Endothelial cell of umbilical vein (primary cell): Measurements from ENCODE around the gene MRPL54. TPM values are rescaled to one million over a fixed set of nuclear protein-coding genes. Genes with fewer than 3 reads are reported as not detected.

Experiments used
- BruUV-seq: library from RNA; stranded (reverse); fragments of 400-500 nt; replicated peaks from 2 replicates; lab custom pipeline; 2021; lab: Mats Ljungman, UMichigan
- CTCF ChIA-PET: fragments of 300-600, 350-600 bp; sonication (Branson Sonifier 250); formaldehyde crosslinking; loops from one replicate; lab custom pipeline; 2021; ENCODE audit warnings: antibody characterized with exemption, inconsistent platforms; lab: Charles Lee
- POLR2A ChIA-PET: fragments of 300-600, 350-600 bp; sonication (Branson Sonifier 250); formaldehyde crosslinking; loops from one replicate; lab custom pipeline; 2021; ENCODE audit warnings: antibody characterized with exemption, inconsistent platforms; lab: Charles Lee
- DNase-seq: peaks from one replicate; pipeline ENCODE4 v3.0.0-alpha.2; 2011; ENCODE audit warnings: low read depth, low spot score
- FAIRE-seq: peaks from 2 replicates; lab custom pipeline; 2011; peaks lifted over from hg19 to GRCh38; lab: Jason Lieb, UNC
- H2AFZ ChIP-seq: 2 replicates; pipeline ENCODE4 v1.6.0; 2012; ENCODE audit warnings: low read depth, low read length, control low read depth, inconsistent platforms
- H3K27ac ChIP-seq: 2 replicates; pipeline ENCODE4 v1.5.1; 2011; ENCODE audit warnings: low read depth, mild to moderate bottlenecking, control low read depth, low read length, moderate library complexity; ENCODE audit not compliant: insufficient read depth
- H3K27me3 ChIP-seq, 2 experiments: 2 replicates each; pipeline versions ENCODE4 v1.6.0 to v1.6.1; 2011; ENCODE audit warnings: low read length in 2 of 2, mixed read lengths in 1 of 2; ENCODE audit not compliant: control insufficient read depth in 2 of 2, insufficient read depth in 2 of 2
- H3K36me3 ChIP-seq, 2 experiments: 2 replicates in 1 of 2; 3 replicates in 1 of 2; pipeline ENCODE4 v1.5.1; 2011; ENCODE audit warnings: low read length in 2 of 2, mild to moderate bottlenecking in 1 of 2, moderate library complexity in 1 of 2; ENCODE audit not compliant: control insufficient read depth in 2 of 2, insufficient read depth in 2 of 2; ENCODE audit errors: extremely low read depth in 1 of 2
- H3K4me1 ChIP-seq: 3 replicates; pipeline ENCODE4 v1.5.1; 2011; ENCODE audit warnings: mild to moderate bottlenecking, low read length; ENCODE audit not compliant: control insufficient read depth, insufficient read depth; ENCODE audit errors: extremely low read depth
- H3K4me2 ChIP-seq: 2 replicates; pipeline ENCODE4 v1.6.1; 2011; ENCODE audit warnings: low read length, control low read depth, mixed read lengths; ENCODE audit not compliant: insufficient read depth
- H3K4me3 ChIP-seq, 3 experiments: fragments of 200-600 bp in 1 of 3; sonication (generic), shearing (Covaris generic) in 1 of 3; replicated peaks in 1 of 3; 2 replicates each; pipeline ENCODE4 v1.5.1; 2011 to 2016; ENCODE audit warnings: control low read depth in 3 of 3, low read length in 3 of 3, mild to moderate bottlenecking in 2 of 3, inconsistent platforms in 1 of 3, low read depth in 1 of 3, moderate library complexity in 1 of 3; ENCODE audit not compliant: insufficient read depth in 1 of 3
- H3K79me2 ChIP-seq: 2 replicates; pipeline ENCODE4 v1.6.0; 2012; ENCODE audit warnings: low read length, inconsistent platforms; ENCODE audit not compliant: control insufficient read depth, insufficient read depth
- H3K9ac ChIP-seq: replicated peaks from 2 replicates; pipeline ENCODE3; 2011; ENCODE audit warnings: low read length, control low read depth; ENCODE audit not compliant: insufficient read depth; ENCODE audit errors: extremely low read depth
- H3K9me1 ChIP-seq: replicated peaks from 3 replicates; pipeline ENCODE4 v1.6.0; 2011; ENCODE audit warnings: mild to moderate bottlenecking, low read length; ENCODE audit not compliant: control insufficient read depth, insufficient read depth; ENCODE audit errors: extremely low read depth
- H3K9me3 ChIP-seq: replicated peaks from 2 replicates; pipeline ENCODE4 v1.5.1; 2012; ENCODE audit warnings: low read length, inconsistent platforms; ENCODE audit not compliant: control insufficient read depth, insufficient read depth
- H4K20me1 ChIP-seq: replicated peaks from 2 replicates; pipeline ENCODE3; 2011; ENCODE audit warnings: mild to moderate bottlenecking, low read length; ENCODE audit not compliant: control insufficient read depth, insufficient read depth; ENCODE audit errors: extremely low read depth
- CTCF ChIP-seq, 2 donors: IDR thresholded peaks; 1 replicate in 1 of 2; 2 replicates in 1 of 2; pipeline ENCODE4 v1.5.1; 2011; ENCODE audit warnings: low read length in 2 of 2, mild to moderate bottlenecking in 2 of 2, moderate library complexity in 2 of 2, control low read depth in 1 of 2, inconsistent platforms in 1 of 2, low read depth in 1 of 2; ENCODE audit not compliant: insufficient read depth in 1 of 2; ENCODE audit errors: extremely low read depth in 1 of 2
- EZH2 ChIP-seq: IDR thresholded peaks from 2 replicates; pipeline ENCODE4 v1.6.1; 2012; ENCODE audit warnings: borderline replicate concordance, low read depth, mild to moderate bottlenecking, moderate library complexity, low read length, inconsistent platforms; ENCODE audit not compliant: severe bottlenecking
- FOS ChIP-seq: IDR thresholded peaks from 2 replicates; pipeline ENCODE4 v1.6.1; 2011; ENCODE audit warnings: mild to moderate bottlenecking, low read length, moderate library complexity, borderline replicate concordance; ENCODE audit not compliant: insufficient read depth
- GATA2 ChIP-seq: IDR thresholded peaks from 2 replicates; pipeline ENCODE4 v1.7.0; 2011; ENCODE audit warnings: low read depth, mild to moderate bottlenecking, moderate library complexity, mixed read lengths, low read length; ENCODE audit not compliant: insufficient read length, insufficient read depth
- JUN ChIP-seq: IDR thresholded peaks from 2 replicates; pipeline ENCODE4 v1.6.1; 2011; ENCODE audit warnings: borderline replicate concordance, low read depth; ENCODE audit not compliant: insufficient read length, insufficient read depth
- MAX ChIP-seq: IDR thresholded peaks from 2 replicates; pipeline ENCODE4 v1.6.1; 2011; ENCODE audit not compliant: insufficient read depth, insufficient read length
- MYC ChIP-seq: IDR thresholded peaks from one replicate; pipeline ENCODE4 v1.6.1; 2011; ENCODE audit warnings: mild to moderate bottlenecking, low read depth, low read length
- POLR2A ChIP-seq: IDR thresholded peaks from 2 replicates; pipeline ENCODE4 v1.6.1; 2012; ENCODE audit warnings: low read depth, mild to moderate bottlenecking, control low read depth, low read length
- POLR2AphosphoS5 ChIP-seq: IDR thresholded peaks from 2 replicates; pipeline ENCODE4 v1.6.1; 2012; ENCODE audit warnings: low read depth, mild to moderate bottlenecking, control low read depth, low read length, moderate library complexity; ENCODE audit not compliant: insufficient read depth
- dilution Hi-C: fragments of 300-500 bp; cut with MboI; formaldehyde crosslinking; loops from one replicate; pipeline ENCODE4 v1.15.0; 2019; ENCODE audit warnings: low sequenced_read_pairs; ENCODE audit not compliant: extremely low pct_ligation_motif_present
- intact Hi-C: fragments of 100-400 bp; cut with micrococcal nuclease; formaldehyde crosslinking; loops from one replicate; pipeline ENCODE4 v1.10.0; 2022
- polyA plus RNA-seq, 4 experiments: library from polyadenylated mRNA; depleted of rRNA in 3 of 4; stranded (reverse) in 3 of 4; unstranded in 1 of 4; fragments of >200 nt; gene quantifications; 2 replicates each; pipeline versions ENCODE4 v1.2.1 to v1.2.3, GENCODE V29; 2011 to 2012; ENCODE audit warnings: missing spikeins in 1 of 4
- total RNA-seq: library from RNA; stranded (reverse); gene quantifications from 2 replicates; pipeline ENCODE4 v1.2.3, GENCODE V29; 2021

Gene MRPL54
- total and polyA plus RNA-seq, 2 donors (not counting 3 experiments of a cell fraction or from before 2014, with no cell fraction given) = 76.3 to 93.1 TPM

GRCh38 chr19:3808420-3809143 is 46.1 kb downstream of the MRPL54 start:
- H2AFZ ChIP-seq = no peak overlapping the region
- no peak overlapping the region for H3K4me3 ChIP-seq
- no peaks in the 10 kb centered on the region for H3K27me3 ChIP-seq
- no peak overlapping the region for H3K4me2 ChIP-seq
- TF ChIP-seq EZH2 (no peak), CTCF (IDR thresholded peaks at IDR 0.05; ENCODE audit: extremely low read depth in 1 of 2, insufficient read depth in 1 of 2, low read depth in 1 of 2, low read length in 2 of 2) (no peak), FOS (no peak), MYC (no peak), JUN (no peak), POLR2AphosphoS5 (no peak), POLR2A (no peak), MAX (no peak), GATA2 (no peak)
- dilution Hi-C loops (no loop called here), intact Hi-C loops (no loop called here)
- no peak overlapping the region for H3K27ac ChIP-seq
- no peaks in the 10 kb centered on the region for H3K9me1 ChIP-seq
- no peaks in the 10 kb centered on the region for H3K79me2 ChIP-seq
- no peaks in the 10 kb centered on the region for H3K36me3 ChIP-seq
- CTCF ChIA-PET = interaction anchor here (1.6 kb wide), 1 partner anchor 13 kb away, joined by 6 read pairs; no protein-coding TSS in a partner anchor
- POLR2A ChIA-PET = no interaction called here
- BruUV-seq = no TSS peak
- DNase-seq (no peak), FAIRE-seq (no peak)
- H3K9me3 ChIP-seq = no peaks in the 10 kb centered on the region
- H3K9ac ChIP-seq = no peak overlapping the region
- H3K4me1 ChIP-seq = no peaks in the 10 kb centered on the region
- H4K20me1 ChIP-seq = no peaks in the 10 kb centered on the region
